ENCODE data around the gene SDF2L1.
"Not testable (repeated sequence)": the region's sequence is repeated elsewhere in the genome, so short reads cannot be mapped to it uniquely, and the experiment has no call there.

Gene SDF2L1

DNA sequence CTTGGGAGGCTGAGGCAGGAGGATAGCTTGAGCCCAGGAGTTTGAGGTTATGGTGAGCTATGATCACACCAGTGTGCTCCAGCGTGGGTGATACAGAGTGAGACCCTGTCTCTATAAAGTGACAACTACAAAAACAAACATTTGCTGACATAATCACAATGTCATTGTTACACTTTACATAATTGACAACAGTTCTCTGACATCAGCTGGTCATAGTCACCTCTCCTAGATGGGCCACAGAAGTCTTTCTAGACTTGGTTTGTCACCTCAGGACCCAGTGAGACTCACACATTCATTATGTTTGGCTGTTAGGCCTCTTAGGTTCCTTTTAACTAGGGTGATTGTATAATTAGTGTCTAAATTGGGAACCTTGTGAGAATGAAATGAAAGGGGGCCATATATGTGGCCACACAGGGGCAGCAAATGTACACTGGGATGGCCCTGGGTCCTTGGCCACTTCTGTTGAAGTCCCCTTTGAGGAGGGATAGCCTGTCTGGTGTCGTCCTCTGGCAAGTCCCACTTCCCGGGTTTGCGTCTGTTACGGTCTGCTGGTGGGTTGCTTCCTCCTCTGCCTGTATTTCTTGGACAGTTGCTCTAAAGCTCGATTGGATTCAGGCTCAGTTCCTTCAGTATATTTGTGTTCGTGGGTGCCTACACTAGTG, 17.9 kb downstream of the SDF2L1 start:
- no peak for DNase-seq

DNA sequence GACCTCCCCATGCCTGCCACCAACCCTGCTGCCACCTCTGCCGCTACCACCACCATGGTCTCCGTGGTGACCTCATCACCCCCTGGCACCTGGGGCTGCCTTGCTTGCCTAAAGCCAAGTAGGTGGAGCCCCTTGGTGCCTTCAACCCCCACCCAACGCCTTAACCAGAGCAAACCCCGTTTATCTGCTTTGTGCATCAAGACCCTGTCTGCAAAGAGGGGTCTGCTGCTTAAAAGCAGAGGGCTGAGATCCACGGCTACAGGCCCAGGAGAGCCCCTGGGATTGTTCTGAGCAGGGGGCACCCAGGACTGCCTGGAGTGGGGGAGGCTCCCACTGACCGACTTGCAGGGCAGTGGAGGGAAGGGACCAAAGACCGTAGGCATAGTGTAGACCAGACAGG, 18.8 kb downstream of the SDF2L1 start:
- DNase-seq: no peak

DNA sequence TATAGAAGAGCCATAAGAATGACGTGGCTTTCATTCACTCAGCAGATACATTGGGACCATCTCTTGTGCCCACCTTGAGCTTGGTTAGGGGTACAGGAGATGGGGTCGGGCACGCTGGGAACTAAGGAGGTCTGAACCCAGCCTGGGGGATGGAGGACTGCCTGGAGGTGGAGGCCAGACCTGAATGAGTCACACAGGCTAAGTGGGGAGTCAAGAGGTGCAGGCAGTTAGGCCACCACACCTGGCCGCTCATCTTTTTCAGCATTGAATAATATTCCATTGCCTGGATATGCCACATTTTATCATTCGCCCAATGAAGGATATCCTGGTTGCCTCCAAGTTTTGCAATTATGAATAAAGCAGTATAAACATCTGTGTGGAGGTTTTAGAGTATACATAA, 19.9 kb downstream of the SDF2L1 start:
- DNase-seq: no peak

DNA sequence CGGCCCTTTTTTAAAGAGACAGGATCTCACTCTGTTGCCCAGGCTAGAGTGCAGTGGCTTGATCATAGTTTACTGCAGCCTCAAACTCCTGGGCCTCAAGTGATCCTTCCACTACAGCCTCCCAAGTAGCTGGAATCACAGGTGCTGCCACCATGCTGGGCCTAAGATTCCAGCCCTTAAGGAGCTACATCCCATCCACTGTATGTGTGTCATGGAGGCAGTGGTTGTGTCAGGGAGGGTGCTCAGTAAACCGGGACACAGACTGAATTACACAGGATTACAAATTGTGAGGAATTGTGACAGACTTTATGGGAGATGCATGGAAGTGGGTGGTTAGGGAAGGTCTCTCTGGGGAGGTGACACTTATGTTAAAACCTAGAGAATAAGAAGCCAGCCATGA, 21.6 kb downstream of the SDF2L1 start:
- DNase-seq: no peak

DNA sequence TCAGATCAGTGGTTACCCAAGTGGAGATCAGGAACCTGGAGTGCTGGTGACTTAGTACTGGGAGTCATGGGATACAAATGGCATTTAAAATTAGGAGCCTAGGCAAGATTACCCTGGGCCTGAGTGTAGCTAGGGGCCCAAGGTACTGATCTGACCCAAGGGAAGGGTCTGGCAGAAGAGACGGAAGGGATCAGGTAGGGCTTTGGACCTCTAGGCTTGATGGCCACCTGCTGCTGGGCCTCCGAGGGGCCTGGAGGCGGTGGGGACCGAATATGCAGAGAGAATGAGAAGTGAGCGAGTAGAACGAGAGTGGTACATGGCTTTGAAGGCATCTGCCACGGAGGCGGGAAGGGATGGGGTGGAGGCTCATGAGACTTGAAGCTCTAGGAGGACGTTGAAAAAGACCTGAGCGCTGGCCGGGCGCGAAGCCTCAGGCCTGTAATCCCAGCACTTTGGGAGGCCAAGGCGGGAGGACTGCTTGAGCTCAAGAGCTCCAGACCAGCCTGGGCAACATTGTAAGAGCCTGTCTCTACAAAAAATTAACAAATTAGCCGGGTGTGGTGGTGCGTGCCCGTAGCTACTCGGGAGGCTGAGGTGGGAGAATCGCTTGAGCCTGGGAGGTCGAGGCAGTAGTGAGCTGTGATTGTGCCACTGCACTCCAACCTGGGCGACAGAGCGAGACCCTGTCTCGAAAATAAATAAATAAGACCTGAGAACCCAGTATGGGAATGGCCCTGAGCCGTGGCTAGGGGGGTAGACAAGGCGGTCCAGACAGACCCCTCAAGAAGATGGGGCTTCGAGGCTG, 23.1 kb downstream of the SDF2L1 start:
- DNase-seq: no peak

DNA sequence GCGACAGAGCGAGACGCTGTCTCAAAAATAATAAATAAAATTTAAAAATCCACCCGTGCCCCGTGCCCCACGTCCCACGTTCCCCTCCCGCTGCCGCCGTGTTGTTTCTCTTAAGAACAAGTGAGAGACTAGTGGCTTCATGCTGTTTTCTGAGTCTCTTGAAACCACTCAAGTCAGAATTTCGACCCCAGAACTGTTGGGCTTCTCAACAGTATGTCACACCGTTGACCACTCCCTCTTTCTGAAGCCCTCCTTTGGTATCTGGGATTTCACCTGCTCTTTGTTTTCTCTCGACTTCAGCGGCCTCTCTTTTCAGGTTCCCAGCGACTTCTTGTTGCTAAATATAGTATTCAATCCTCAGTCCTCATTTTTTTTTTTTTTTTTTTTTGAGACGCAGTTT, 24.7 kb downstream of the SDF2L1 start:
- no peak for DNase-seq

DNA sequence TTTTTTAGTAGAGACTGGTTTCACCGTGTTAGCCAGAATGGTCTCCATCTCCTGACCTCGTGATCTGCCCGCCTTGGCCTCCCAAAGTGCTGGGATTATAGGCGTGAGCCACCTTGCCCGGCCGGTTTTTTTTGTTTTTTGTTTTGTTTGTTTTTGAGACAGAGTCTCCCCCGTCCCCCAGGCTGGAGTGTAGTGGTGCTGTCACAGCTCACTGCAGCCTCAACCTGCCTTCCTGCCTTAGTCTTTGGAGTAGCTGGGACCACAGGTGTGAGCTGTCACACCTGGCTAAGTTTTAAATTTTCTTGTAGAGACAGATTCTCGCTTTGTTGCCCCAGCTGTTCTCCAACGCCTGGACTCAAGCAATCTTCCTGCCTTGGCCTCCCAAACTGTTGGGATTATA, 26.9 kb downstream of the SDF2L1 start:
- DNase-seq: no peak

DNA sequence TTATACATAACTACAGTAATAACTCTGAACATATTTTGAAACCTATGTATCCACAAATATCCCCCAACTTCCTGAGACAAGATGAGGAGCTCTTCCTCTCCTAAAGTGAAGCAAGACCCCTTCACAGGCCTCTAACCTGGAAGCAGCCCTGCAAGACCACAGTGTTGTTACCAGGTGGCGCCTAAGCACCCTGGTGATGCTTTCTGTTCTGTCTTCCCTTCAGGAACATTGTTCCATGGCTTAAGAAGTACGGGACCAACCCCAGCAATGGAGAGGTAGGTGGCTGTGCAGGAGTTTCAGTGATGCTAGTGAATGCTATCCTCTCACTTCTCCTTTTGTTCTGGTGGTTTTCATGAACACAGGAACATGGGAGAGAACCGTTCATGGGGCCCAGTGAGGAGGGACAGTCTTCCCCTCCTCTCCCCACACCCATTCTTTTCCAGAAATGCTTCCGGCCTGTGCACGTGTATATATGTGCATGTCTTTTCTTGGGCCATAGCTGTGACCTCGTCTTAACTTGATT, 30.1 kb downstream of the SDF2L1 start:
- DNase-seq: no peak

DNA sequence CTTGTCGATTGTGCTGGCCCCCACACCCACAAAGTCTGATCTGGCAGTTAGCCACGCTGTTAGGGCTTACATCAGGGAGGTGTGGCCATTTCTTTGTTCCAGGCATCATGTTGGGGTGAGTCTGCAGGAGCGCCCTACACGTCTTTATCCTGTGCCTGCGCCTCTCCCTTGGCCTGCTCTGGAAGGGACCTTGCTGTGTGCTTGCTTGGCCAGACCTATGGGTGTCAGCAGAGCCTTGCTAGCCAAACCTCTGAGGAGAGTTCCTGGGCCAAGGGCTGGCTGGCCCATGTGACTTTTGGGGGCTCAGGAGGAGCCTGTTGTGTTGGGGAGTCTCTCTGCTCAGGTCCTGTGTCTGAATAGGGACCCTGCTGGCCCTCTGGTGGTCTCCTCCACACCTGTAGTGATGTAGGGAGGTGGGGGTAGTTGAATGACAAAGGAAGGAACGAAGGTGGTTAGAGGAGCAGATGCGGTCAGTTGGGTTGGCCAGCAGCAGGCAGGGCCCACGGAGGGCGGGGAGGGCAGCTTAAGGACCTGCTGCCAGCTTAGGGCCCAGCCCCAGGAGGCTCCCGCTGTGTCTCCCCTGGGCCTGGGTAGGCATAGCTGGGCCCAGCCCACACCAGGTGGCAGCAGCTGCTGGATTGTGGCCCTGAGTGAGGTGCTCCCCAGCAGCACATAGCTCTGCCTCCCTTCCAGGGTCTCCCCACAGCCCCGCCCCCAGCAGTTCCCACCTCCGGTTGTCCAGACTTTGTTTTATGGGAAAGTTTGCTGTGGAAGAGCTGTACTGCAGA, 31.6 kb downstream of the SDF2L1 start:
- no peak for DNase-seq

DNA sequence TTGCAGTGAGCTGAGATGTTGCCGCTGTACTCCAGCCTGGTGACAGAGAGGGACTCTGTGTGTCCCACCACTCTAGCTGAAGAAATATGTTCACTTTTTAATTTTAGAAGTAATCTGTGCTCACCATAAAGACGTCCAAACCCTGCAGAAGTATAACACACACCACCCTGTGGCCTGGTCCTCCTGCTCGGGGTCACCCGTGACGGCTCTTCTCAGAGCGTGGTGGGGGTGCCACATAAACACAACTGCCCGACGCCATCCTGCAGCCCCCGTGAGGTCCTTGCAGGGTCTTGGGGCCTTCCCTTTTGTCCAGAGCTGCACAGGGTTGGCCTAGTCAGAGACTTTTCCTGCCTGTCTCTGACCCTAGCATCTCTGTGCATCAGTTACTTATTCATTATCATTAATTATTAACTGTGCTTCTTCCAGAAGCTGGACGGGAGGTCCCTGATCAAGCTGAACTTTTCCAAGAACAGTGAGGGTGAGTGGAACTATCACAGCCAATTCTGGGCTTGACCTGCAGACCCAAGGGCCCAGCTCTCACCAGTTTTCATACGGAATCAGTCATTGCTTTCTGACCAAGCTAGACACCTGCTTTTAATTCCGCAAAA, 32.6 kb downstream of the SDF2L1 start:
- DNase-seq: no peak

DNA sequence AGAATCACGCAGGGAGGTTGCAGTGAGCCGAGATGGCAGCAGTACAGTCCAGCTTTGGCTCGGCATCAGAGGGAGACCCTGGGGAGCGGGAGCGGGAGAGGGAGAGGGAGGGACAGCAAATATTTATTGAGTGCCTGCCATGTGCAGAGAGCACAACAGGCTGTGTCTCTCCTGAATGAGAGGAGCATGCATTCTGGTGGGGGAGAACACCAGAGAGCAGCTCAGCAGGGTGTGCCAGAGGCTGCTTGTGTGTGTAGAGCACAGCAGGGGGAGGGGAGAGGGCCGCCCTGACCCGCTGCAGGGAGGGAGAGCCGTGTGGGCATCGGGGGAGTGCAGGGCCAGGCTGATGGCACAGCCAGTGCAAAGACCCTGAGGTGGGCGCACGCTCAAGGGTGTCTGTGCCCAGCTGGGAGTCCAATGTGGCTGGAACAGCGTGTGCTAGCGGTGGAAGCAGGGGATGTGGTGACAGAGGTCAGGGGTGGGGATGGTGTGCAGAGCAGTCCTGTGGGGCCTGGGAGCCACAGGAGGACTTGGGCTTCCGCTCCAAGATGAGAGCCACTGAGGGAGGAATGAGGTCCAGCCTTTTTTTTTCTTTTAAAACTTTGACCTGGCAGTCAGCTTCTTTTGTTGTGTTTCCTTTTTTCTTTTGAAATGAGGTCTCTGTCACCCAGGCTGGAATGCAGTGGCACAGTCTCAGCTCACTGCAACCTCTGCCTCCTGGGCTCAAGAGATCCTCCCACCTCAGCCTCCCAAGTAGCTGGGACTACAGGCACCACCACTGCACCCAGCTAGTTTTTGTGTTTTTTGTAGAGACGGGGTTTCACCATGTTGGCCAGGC, 35.7 kb downstream of the SDF2L1 start:
- DNase-seq: no peak

DNA sequence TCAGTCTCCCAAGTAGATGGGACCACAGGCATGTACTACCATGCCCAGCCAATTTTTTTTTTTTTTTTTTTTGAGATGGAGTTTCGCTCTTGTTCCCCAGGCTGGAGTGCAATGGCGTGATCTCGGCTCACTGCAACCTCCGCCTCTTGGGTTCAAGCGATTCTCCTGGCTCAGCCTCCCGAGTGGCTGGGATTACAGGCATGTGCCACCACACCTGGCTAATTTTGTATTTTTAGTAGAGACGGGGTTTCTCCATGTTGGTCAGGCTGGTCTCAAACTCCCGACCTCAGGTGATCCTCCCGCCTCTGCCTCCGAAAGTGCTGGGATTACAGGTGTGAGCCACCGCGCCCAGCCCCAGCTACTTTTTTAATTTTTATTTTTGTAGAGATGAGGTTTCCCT, 36.7 kb downstream of the SDF2L1 start:
- DNase-seq: not testable (repeated sequence)

DNA sequence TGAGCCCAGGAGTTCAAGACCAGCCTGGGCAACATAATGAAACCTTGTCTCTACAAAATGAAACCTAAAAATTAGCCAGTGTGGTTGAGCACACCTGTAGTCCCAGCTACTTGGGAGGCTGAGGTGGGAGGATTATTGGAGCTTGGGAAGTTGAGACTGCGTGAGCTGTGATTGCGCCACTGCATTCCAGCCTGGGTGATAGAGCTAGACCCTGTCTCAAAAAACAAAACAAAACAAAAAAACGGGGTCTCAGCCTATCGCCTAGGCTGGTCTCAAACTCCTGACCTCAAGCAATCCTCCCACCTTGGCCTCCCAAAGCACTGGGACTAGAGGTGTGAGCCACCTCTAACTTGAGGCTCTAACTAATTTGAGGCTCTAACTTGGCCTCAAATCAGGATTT, 37.3 kb downstream of the SDF2L1 start:
- DNase-seq: no peak

DNA sequence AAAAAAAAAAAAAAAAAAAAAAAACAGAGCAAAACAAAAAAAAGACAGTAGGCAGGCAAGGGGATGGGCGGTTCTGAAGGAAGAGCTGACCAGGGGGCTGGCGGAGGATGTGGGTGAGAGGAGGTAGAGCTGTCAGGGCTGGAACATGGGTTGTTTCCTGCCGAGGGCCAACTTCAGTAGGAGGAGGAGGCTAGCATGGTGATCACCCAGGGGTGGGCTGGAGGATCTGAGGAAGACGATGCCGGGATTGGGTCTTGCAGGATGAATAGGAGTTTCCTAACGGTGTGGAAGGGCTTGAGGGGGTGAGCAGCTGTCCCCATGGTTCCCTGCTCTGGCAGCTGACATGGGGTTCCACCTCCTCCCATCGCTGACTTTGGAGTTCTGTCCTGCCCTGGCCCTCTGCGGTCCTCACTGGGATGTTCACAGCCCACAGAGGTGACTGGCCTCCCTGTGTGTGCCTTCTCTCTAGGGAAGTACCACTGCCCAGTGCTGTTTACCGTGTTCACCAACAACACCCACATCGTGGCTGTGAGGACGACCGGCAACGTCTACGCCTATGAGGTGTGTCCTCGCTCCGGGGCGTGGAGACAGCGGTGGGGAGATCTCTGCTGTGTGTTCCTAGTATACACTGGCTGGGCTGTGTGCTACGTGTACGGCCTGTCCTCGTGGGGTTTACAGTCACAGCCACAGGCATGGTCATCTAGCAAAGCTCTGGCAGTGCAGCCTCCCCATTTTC, 38.9 kb downstream of the SDF2L1 start:
- no peak for DNase-seq

DNA sequence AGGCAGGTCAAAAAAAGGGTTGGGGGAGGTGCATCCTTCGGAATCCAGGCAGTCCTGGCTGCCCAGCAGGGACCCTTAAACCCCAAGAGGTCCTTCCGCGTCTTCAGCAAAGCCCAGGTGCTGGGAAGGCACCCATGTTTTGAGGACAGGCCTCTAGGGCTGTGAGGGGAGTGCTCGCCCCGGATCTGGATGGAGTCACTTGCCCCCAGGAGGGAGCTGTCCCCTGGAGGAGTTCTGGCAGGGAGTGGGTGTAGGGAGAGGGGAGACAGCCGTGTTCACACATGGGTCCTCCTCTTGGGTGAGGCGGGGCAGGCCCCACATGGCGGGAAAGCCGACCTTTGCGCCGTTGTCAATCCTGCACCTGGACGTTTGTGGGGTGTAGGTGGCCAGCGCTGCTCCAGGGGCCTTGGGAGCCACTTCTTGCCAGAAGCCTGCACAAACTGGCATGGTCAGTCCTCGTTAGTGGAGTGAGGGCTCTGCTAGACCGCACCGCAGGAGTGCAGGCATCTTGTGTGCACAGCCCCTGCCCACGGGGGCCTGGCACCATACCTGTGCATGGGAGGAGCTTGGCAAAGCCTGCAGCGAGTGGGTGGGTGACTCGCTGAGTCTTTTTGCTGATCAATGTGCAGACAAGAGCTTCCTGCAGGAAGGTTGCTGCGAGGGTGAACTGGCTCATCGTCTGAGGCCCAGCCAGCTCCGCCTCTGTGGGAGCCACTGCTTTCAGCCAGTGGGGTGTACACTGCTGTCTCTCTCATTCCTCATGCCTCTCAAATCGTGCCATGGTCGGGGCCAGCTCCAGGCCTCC, 39.7 kb downstream of the SDF2L1 start:
- DNase-seq: peak in 23 of 56 donors; percentile 7 to 66 (median 28)

DNA sequence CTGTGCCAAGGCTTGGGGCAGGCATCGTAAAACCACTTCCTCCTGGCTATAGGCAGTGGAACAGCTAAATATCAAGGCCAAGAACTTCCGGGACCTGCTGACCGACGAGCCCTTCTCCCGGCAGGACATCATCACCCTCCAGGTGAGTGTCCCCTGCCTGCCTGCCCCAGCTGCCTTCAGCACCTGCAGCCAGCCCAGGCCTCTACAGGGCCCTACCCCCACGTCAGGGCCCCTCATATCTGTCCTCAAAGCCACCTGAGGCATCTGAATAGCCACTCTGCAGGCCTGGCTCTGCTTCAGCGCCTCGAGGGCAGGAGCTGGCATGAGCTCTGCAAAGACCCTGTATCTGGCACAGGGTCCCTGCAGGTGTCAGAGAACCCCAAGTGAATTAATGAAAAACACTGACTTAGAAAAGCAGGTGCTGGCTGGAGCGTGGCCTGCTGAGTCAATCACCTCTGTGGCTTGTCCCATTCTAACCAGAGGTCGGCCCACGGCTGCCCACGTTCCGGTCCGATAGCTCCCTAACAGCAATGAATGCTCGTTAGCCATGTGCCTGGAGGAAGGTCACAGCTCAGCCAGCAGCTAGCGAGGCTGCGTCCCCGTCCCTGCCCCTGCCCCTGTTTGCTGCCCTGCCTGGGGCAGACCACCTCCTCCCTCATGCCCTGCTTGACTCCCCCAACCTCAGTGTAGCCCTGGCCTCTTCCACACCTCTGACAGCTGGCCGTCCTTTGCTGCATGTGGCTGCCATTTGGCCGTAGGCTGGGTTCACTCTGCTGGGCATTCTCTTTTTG, 40.5 kb downstream of the SDF2L1 start:
- DNase-seq: no peak

DNA sequence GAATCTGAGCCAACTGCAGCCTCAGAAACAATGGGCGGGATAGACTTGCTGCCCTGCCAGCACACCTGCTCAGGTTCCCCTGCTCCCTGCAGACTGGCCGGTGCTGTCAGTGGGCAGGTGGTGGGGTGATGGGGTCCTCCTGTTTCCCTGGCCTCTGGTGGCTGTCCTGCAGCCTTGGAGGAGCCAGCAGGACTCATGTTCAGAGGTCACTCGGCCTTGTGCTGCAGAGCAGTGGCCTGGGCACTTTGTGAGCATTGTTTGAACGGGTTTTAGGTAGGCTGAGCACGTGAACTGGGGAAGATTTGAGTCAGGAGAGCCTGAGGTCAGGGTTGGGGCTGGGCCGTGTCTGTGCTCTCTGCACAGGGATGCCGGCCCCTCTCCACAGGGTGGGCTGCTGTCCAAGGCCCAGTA, 41.3 kb downstream of the SDF2L1 start:
- no peak for DNase-seq

DNA sequence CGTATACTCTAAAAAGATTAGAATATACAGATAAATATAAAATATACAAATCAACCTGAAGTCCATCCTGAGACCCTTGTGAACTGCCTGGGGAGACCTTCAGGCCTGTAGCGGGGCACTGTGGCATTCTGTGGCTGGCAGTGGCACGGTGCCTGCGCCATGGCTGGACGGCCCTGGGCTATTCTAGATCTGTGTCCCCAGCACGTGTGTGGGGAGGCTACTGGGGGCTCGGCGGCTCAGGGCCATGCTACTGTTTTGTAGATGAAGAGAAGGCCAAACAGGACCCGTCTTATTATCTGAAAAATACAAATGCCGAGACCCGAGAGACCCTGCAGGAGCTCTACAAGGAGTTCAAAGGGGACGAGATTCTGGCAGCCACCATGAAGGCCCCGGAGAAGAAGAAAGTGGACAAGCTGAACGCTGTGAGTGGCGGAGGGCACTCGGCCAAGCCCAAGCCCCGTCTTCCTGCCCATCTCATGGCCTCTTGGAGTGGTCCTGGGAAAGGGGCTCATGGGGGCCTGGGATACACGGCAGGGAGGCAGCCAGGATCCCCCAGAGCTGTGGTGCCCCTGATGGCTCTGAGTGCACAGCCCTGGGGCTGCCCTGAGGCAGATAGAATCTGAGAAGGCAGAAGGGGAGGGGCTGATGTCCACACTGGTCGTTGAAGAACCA, 42.5 kb downstream of the SDF2L1 start:
- no peak for DNase-seq
